B cell (primary cell): Measurements from ENCODE around the gene PLPP3. TPM values are rescaled to one million over a fixed set of nuclear protein-coding genes. Genes with fewer than 3 reads are reported as not detected.

ENCODE experiments used
- ATAC-seq: fragments of 200-7000 bp; cut with Tn5 transposase; one replicate; pipeline ENCODE4 v1.10.0; 2021; ENCODE audit warnings: low read depth, mild to moderate bottlenecking, moderate number of reproducible peaks, moderate library complexity
- CTCF ChIA-PET: fragments of 350-600 bp; sonication (Branson Sonifier 250); formaldehyde crosslinking; loops from one replicate; lab custom pipeline; 2021; ENCODE audit warnings: antibody characterized with exemption, inconsistent platforms; lab: Charles Lee
- POLR2A ChIA-PET: fragments of 350-600 bp; sonication (Branson Sonifier 250); formaldehyde crosslinking; loops from one replicate; lab custom pipeline; 2021; ENCODE audit warnings: antibody characterized with exemption; lab: Charles Lee
- DNase-seq: peaks from one replicate; pipeline ENCODE4 v3.0.0; 2013
- H2AFZ ChIP-seq: 2 replicates; pipeline ENCODE4 v1.6.1; 2012; ENCODE audit warnings: mild to moderate bottlenecking, low read depth, low read length; ENCODE audit not compliant: insufficient read depth, poor library complexity, severe bottlenecking
- H3K27ac ChIP-seq, 2 donors: 1 replicate in 1 of 2; 2 replicates in 1 of 2; pipeline ENCODE4 v1.5.1; 2012 to 2013; ENCODE audit warnings: low read length in 2 of 2, mild to moderate bottlenecking in 2 of 2, moderate library complexity in 1 of 2
- H3K27me3 ChIP-seq, 4 experiments: fragments of 200-600 bp in 1 of 4; sonication (generic) in 1 of 4; replicated peaks in 1 of 4; 1 replicate in 2 of 4; 2 replicates in 2 of 4; pipeline versions ENCODE4 v1.6.1 to v1.7.0; 2013 to 2016; ENCODE audit warnings: low read length in 3 of 4, mild to moderate bottlenecking in 2 of 4, mixed read lengths in 1 of 4, moderate library complexity in 1 of 4; ENCODE audit not compliant: insufficient read depth in 4 of 4, control insufficient read depth in 3 of 4; ENCODE audit errors: control extremely low read depth in 1 of 4
- H3K36me3 ChIP-seq, 2 experiments: replicated peaks in 1 of 2; 1 replicate in 1 of 2; 2 replicates in 1 of 2; pipeline versions ENCODE4 v1.6.1 to v1.7.1; 2013; ENCODE audit warnings: low read length in 1 of 2; ENCODE audit not compliant: insufficient read depth in 2 of 2, control insufficient read depth in 1 of 2; ENCODE audit errors: control extremely low read depth in 1 of 2, extremely low read depth in 1 of 2
- H3K4me1 ChIP-seq, 2 donors: fragments of 200-600 bp in 1 of 2; sonication (generic) in 1 of 2; 1 replicate in 1 of 2; 2 replicates in 1 of 2; pipeline versions ENCODE4 v1.5.1 to v1.6.1; 2013 to 2017; ENCODE audit warnings: low read length in 2 of 2; ENCODE audit not compliant: control insufficient read depth in 2 of 2, insufficient read depth in 2 of 2
- H3K4me2 ChIP-seq: replicated peaks from 2 replicates; pipeline ENCODE3; 2012; ENCODE audit warnings: mild to moderate bottlenecking, low read depth, low read length; ENCODE audit not compliant: poor library complexity, severe bottlenecking
- H3K4me3 ChIP-seq, 5 experiments: fragments of 200-600 bp in 1 of 5; sonication (generic) in 1 of 5; 1 replicate in 3 of 5; 2 replicates in 2 of 5; pipeline versions ENCODE4 v1.5.1 to v1.7.0; 2011 to 2016; ENCODE audit warnings: low read length in 4 of 5, mild to moderate bottlenecking in 4 of 5, low read depth in 2 of 5, control low read depth in 1 of 5, moderate library complexity in 1 of 5; ENCODE audit not compliant: insufficient read depth in 1 of 5; ENCODE audit errors: control extremely low read depth in 1 of 5, extremely low read depth in 1 of 5
- H3K79me2 ChIP-seq: fragments of 200-600 bp; sonication (generic); one replicate; pipeline ENCODE4 v1.6.0; 2016; ENCODE audit warnings: low read length; ENCODE audit not compliant: control insufficient read depth, insufficient read depth
- H3K9ac ChIP-seq: fragments of 200-600 bp; sonication (generic); 2 replicates; pipeline ENCODE4 v1.6.1; 2017; ENCODE audit warnings: mild to moderate bottlenecking, low read length, moderate library complexity
- H3K9me3 ChIP-seq, 3 donors: one replicate each; pipeline versions ENCODE4 v1.6.1 to v1.7.1; 2013; ENCODE audit warnings: low read length in 2 of 3; ENCODE audit not compliant: control insufficient read depth in 2 of 3, insufficient read depth in 1 of 3; ENCODE audit errors: control extremely low read depth in 1 of 3
- H4K20me1 ChIP-seq: 2 replicates; pipeline ENCODE4 v1.6.0; 2012; ENCODE audit warnings: mild to moderate bottlenecking, low read length; ENCODE audit not compliant: insufficient read depth, control insufficient read depth, poor library complexity, severe bottlenecking
- H3K27ac Mint-ChIP-seq: one replicate; pipeline ENCODE4 v1.8.0; 2021; ENCODE audit warnings: mixed read lengths
- H3K27me3 Mint-ChIP-seq: one replicate; pipeline ENCODE4 v1.8.0; 2021; ENCODE audit warnings: mixed read lengths
- H3K4me1 Mint-ChIP-seq: one replicate; pipeline ENCODE4 v1.8.0; 2021; ENCODE audit warnings: mixed read lengths
- H3K4me3 Mint-ChIP-seq: one replicate; pipeline ENCODE4 v1.8.0; 2021; ENCODE audit warnings: mixed read lengths
- H3K9me3 Mint-ChIP-seq: one replicate; pipeline ENCODE4 v1.8.0; 2022; ENCODE audit warnings: mixed read lengths; ENCODE audit not compliant: insufficient read depth
- CTCF ChIP-seq: fragments of 200-600 bp; IDR thresholded peaks from one replicate; pipeline ENCODE4 v1.8.0; 2022; ENCODE audit warnings: antibody characterized with exemption, mild to moderate bottlenecking
- EZH2 ChIP-seq: IDR thresholded peaks from 2 replicates; pipeline ENCODE4 v1.6.1; 2012; ENCODE audit warnings: borderline replicate concordance, low read depth, mild to moderate bottlenecking, moderate library complexity, low read length; ENCODE audit not compliant: insufficient read depth, poor library complexity, severe bottlenecking
- WGBS: methylation state at CpG from one replicate; pipeline ENCODE4 v1.1.5; 2013; ENCODE audit warnings: missing lambda C conversion rate; ENCODE audit not compliant: insufficient coverage; 5-methylcytosine and 5-hydroxymethylcytosine counted together
- intact Hi-C: fragments of 100-400 bp; cut with micrococcal nuclease; formaldehyde crosslinking; loops from one replicate; pipeline ENCODE4 v1.10.0; 2022
- polyA plus RNA-seq: library from polyadenylated mRNA; depleted of rRNA; stranded (reverse); fragments of >200 nt; gene quantifications from 2 replicates; pipeline ENCODE4 v1.2.3, GENCODE V29; 2012
- total RNA-seq, 2 donors: library from RNA; stranded (reverse); fragments of 120-200 nt in 1 of 2; gene quantifications; 1 replicate in 1 of 2; 2 replicates in 1 of 2; pipeline versions ENCODE4 v1.2.3 to v1.2.4, GENCODE V29; 2013 to 2022

The PLPP3 gene
- total and polyA plus RNA-seq, 2 donors (not counting 1 experiment from before 2014, with no cell fraction given): 1.8 to 2.9 TPM

- H3K27me3 ChIP-seq: no peaks in the 10 kb centered on the region
- no peak overlapping the region for H3K4me2 ChIP-seq
- no peak overlapping the region for H3K4me3 Mint-ChIP-seq
- TF ChIP-seq CTCF: no peak
- TF ChIP-seq EZH2: no peak
- ChIA-PET CTCF (interaction anchor here (0.7 to 1.5 kb wide), 2 partner anchors 13 to 153 kb away, joined by 4 read pairs; no protein-coding TSS in a partner anchor), POLR2A (interaction anchor here (0.6 kb wide), 1 partner anchor 43 kb away, joined by 3 read pairs; no protein-coding TSS in a partner anchor)
- no peaks in the 10 kb centered on the region for H3K9me3 Mint-ChIP-seq
- peaks cover 0 to 7% of the 10 kb centered on the region in 2 donors for H3K4me1 ChIP-seq
- no peaks in the 10 kb centered on the region for H3K27me3 Mint-ChIP-seq
- ATAC-seq: no peak
- H3K9me3 ChIP-seq: no peaks in the 10 kb centered on the region
- no peak for DNase-seq
- H3K9ac ChIP-seq: no peak overlapping the region
- peaks cover 26% of the 10 kb centered on the region for H3K4me1 Mint-ChIP-seq
- intact Hi-C loops: no loop called here
- H3K79me2 ChIP-seq: peaks cover 21% of the 10 kb centered on the region
- H4K20me1 ChIP-seq: no peaks in the 10 kb centered on the region
- H3K27ac ChIP-seq: no peak overlapping the region
- WGBS: 80% methylated on average over 4 of the region's 8 CpGs
- no peaks in the 10 kb centered on the region for H3K36me3 ChIP-seq
- H3K4me3 ChIP-seq: no peak overlapping the region
- H3K27ac Mint-ChIP-seq: no peak overlapping the region
- H2AFZ ChIP-seq: no peak overlapping the region
Observed at GRCh38 chr1:56561227-56562019, 17.9 kb downstream of the PLPP3 start.

- intact Hi-C loops: no loop called here
- no peak for TF ChIP-seq EZH2
- peaks cover 14% of the 10 kb centered on the region for H3K79me2 ChIP-seq
- ATAC-seq: no peak
- Mint-ChIP-seq H3K27me3 (no peaks in the 10 kb centered on the region), H3K27ac (no peak overlapping the region), H3K4me3 (no peak overlapping the region), H3K4me1 (peaks cover 14% of the 10 kb centered on the region), H3K9me3 (no peaks in the 10 kb centered on the region)
- H2AFZ ChIP-seq: no peak overlapping the region
- no peaks in the 10 kb centered on the region for H3K9me3 ChIP-seq
- H3K9ac ChIP-seq: no peak overlapping the region
- no peak for DNase-seq
- ChIA-PET POLR2A (no interaction called here), CTCF (no interaction called here)
- no peaks in the 10 kb centered on the region for H3K36me3 ChIP-seq
- no peaks in the 10 kb centered on the region for H4K20me1 ChIP-seq
- H3K27ac ChIP-seq: no peak overlapping the region
- 99% methylated on average over 6 of the region's 7 CpGs for WGBS
- no peak overlapping the region for H3K4me2 ChIP-seq
- H3K4me3 ChIP-seq: no peak overlapping the region
- peaks cover 4 to 6% of the 10 kb centered on the region in 2 donors for H3K4me1 ChIP-seq
- no peaks in the 10 kb centered on the region for H3K27me3 ChIP-seq
Observed at GRCh38 chr1:56557746-56558145, 21.6 kb downstream of the PLPP3 start.
